ENCODE data around the gene RBP4. TPM values are rescaled to one million over a fixed set of nuclear protein-coding genes. Genes with fewer than 3 reads are reported as not detected.
A peak's percentile ranks its signal among the peaks of the same experiment; 100 is the strongest.

Gene RBP4
- 100 to 1,000 TPM in 2 of 3 donors, 10 to 100 TPM in 1; 63.5 to 813 (median 111) TPM for total RNA-seq

- no peak for DNase-seq (ENCODE audit: low spot score in 2 of 2)
- H3K27me3 ChIP-seq = peaks cover 0 to 20% of the 10 kb centered on the region in 2 donors
- intact Hi-C loops (cut with DNase I; ENCODE audit: low total_unique reads) = no loop called here
- TF ChIP-seq POLR2A (IDR thresholded peaks at IDR 0.05) (no peak), POLR2AphosphoS5 (IDR thresholded peaks at IDR 0.05) (no peak)
- no peaks in the 10 kb centered on the region for H3K36me3 ChIP-seq
- peak within 1 kb of the TSS; percentile 39 to 67 (median 46) for H3K4me3 ChIP-seq
- H3K4me1 ChIP-seq = no peaks in the 10 kb centered on the region
- H3K27ac ChIP-seq = no peak within 1 kb of the TSS
- no peaks in the 10 kb centered on the region for H3K9me3 ChIP-seq
Observed at GRCh38 chr10:93601146-93601773, at the start of gene RBP4. Gene RBP4, minus strand, starts transcription at chr10:93601235. Its CDS starts 207 bp downstream, at chr10:93601028.

DNA sequence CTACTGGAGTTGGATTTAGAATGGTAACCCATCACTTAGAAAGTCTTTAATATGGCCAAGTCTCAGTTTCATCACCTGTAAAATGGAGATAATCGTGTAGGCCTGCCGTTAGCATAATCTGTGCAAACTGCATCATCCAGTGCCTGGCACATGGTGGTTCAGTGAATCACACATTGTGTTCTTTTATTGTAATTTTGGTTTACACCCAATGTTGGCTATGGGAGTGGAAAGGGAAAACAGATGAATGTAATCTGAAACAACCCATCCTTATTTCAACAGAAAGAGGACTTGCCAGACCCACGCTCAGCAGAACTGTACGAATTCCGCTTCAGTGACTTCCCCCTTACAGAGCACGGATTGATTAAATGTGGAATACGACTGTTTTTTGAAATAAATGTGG, 38.8 kb upstream of the RBP4 start:
- H3K27ac ChIP-seq = no peak overlapping the region
- H3K9me3 ChIP-seq = peaks cover 0 to 4% of the 10 kb centered on the region in 2 donors
- no peaks in the 10 kb centered on the region for H3K36me3 ChIP-seq
- H3K4me3 ChIP-seq = no peak overlapping the region
- intact Hi-C loops (cut with DNase I; ENCODE audit: low total_unique reads) = no loop called here
- no peak for DNase-seq (ENCODE audit: low spot score in 2 of 2)
- H3K4me1 ChIP-seq = no peaks in the 10 kb centered on the region
- H3K27me3 ChIP-seq = no peaks in the 10 kb centered on the region
- TF ChIP-seq, protein P1, sequence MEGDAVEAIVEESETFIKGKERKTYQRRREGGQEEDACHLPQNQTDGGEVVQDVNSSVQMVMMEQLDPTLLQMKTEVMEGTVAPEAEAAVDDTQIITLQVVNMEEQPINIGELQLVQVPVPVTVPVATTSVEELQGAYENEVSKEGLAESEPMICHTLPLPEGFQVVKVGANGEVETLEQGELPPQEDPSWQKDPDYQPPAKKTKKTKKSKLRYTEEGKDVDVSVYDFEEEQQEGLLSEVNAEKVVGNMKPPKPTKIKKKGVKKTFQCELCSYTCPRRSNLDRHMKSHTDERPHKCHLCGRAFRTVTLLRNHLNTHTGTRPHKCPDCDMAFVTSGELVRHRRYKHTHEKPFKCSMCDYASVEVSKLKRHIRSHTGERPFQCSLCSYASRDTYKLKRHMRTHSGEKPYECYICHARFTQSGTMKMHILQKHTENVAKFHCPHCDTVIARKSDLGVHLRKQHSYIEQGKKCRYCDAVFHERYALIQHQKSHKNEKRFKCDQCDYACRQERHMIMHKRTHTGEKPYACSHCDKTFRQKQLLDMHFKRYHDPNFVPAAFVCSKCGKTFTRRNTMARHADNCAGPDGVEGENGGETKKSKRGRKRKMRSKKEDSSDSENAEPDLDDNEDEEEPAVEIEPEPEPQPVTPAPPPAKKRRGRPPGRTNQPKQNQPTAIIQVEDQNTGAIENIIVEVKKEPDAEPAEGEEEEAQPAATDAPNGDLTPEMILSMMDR (IDR thresholded peaks at IDR 0.05) = no peak
- no peak for TF ChIP-seq POLR2A (IDR thresholded peaks at IDR 0.05)
- no peak for TF ChIP-seq POLR2AphosphoS5 (IDR thresholded peaks at IDR 0.05)

DNA sequence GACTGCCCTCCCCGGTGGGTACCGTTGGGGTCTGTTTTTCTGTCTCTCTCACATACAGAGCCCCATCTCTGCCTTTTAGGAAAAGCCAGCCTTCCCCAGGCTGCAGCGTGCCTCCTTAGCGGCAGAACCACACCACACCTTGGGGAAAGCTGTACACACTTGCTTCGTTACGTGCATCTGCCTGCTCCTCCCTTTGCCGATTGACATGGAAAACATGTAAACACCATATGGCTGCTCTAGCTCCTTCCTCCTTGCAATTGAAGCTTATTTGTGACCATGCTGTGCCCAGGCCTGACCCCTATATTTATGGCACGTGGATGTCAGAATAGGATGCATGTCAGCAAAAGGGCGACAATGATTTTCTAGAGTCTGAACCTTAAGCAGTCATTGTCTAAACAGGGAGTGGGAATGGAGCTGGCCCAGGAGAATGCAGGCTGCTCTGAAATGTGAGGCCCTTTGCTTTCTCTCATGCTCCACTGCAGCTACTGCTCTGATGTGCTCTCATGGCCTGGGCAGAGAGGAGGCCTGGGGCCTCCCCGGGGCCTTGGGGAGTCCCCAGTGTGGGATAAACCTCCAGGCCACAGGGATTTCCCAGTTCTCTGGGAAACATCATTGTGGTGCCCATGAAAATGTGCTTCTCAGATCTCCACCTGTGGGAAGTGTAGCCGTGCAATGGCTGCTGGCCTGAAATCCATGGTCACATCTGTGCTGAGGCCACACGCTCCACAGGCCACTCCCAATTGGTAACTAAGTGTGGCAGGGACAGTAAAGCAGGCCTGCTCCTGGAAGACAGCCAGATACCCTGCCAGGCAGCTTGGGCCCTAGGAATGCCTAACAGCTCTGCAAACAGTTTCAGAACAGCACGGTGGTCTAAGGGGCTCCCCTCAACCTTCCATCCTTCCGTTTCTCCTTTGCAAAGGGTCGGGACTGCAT, 29.9 kb upstream of the RBP4 start:
- TF ChIP-seq POLR2AphosphoS5 (IDR thresholded peaks at IDR 0.05) = no peak
- TF ChIP-seq, protein P1 (IDR thresholded peaks at IDR 0.05) = no peak
- TF ChIP-seq POLR2A (IDR thresholded peaks at IDR 0.05) = no peak
- H3K9me3 ChIP-seq = no peaks in the 10 kb centered on the region
- no peaks in the 10 kb centered on the region for H3K4me1 ChIP-seq

GRCh38 chr10:93629647-93630305, 28.7 kb upstream of the RBP4 start:
- TF ChIP-seq POLR2AphosphoS5 (IDR thresholded peaks at IDR 0.05) = no peak
- TF ChIP-seq, protein P1 (IDR thresholded peaks at IDR 0.05) = no peak
- no peak for TF ChIP-seq POLR2A (IDR thresholded peaks at IDR 0.05)
- Histone ChIP-seq H3K27ac (no peak overlapping the region), H3K27me3 (no peaks in the 10 kb centered on the region), H3K36me3 (no peaks in the 10 kb centered on the region), H3K9me3 (no peaks in the 10 kb centered on the region), H3K4me1 (no peaks in the 10 kb centered on the region), H3K4me3 (no peak overlapping the region)
- intact Hi-C loops (cut with DNase I; ENCODE audit: low total_unique reads) = no loop called here
- DNase-seq (ENCODE audit: low spot score in 2 of 2) = no peak

More for the DNA sequence above, 29.9 kb upstream of the RBP4 start:
- intact Hi-C loops (cut with DNase I; ENCODE audit: low total_unique reads) = no loop called here
- no peak for DNase-seq (ENCODE audit: low spot score in 2 of 2)
- no peaks in the 10 kb centered on the region for H3K36me3 ChIP-seq
- no peak overlapping the region for H3K4me3 ChIP-seq
- H3K27ac ChIP-seq = no peak overlapping the region
- no peaks in the 10 kb centered on the region for H3K27me3 ChIP-seq

GRCh38 chr10:93628858-93629257, 27.8 kb upstream of the RBP4 start:
- H3K4me3 ChIP-seq = no peak overlapping the region
- H3K4me1 ChIP-seq = no peaks in the 10 kb centered on the region
- H3K27me3 ChIP-seq = no peaks in the 10 kb centered on the region
- no peaks in the 10 kb centered on the region for H3K9me3 ChIP-seq
- no peaks in the 10 kb centered on the region for H3K36me3 ChIP-seq
- no peak overlapping the region for H3K27ac ChIP-seq
- TF ChIP-seq, protein P1 (IDR thresholded peaks at IDR 0.05) = no peak
- TF ChIP-seq POLR2A (IDR thresholded peaks at IDR 0.05) = no peak
- no peak for TF ChIP-seq POLR2AphosphoS5 (IDR thresholded peaks at IDR 0.05)
- intact Hi-C loops (cut with DNase I; ENCODE audit: low total_unique reads) = no loop called here
- no peak for DNase-seq (ENCODE audit: low spot score in 2 of 2)
